COLO668 (cell line): ENCODE results near the gene IMMT.

ENCODE experiments used
- DNase-seq: peaks from one replicate; lab custom pipeline; 2025; ENCODE audit not compliant: unreplicated experiment; lab: John Stamatoyannopoulos, UW

Gene IMMT

GRCh38 chr2:86143926-86144685 is 51.2 kb downstream of the IMMT start:
- no peak for DNase-seq

GRCh38 chr2:86143307-86143706 is 52.0 kb downstream of the IMMT start:
- DNase-seq = no peak

- DNase-seq = no peak
Measured at GRCh38 chr2:86142436-86143257, 52.6 kb downstream of the IMMT start.

GRCh38 chr2:86140969-86141392 is 54.3 kb downstream of the IMMT start:
- DNase-seq = no peak

- DNase-seq = no peak
Measured at GRCh38 chr2:86139981-86140380, 55.3 kb downstream of the IMMT start.

GRCh38 chr2:86138736-86139625 is 56.3 kb downstream of the IMMT start:
- no peak for DNase-seq

- DNase-seq = no peak
Measured at GRCh38 chr2:86136141-86136540, 59.1 kb downstream of the IMMT start.

GRCh38 chr2:86135653-86136052 is 59.6 kb downstream of the IMMT start:
- no peak for DNase-seq

- no peak for DNase-seq
Measured at GRCh38 chr2:86134709-86135108, 60.6 kb downstream of the IMMT start.

GRCh38 chr2:86124683-86125082 is 70.6 kb downstream of the IMMT start:
- DNase-seq = no peak

GRCh38 chr2:86123328-86123925 is 71.8 kb downstream of the IMMT start:
- no peak for DNase-seq

- DNase-seq = no peak
Measured at GRCh38 chr2:86118130-86118529, 77.1 kb downstream of the IMMT start.

- no peak for DNase-seq
Measured at GRCh38 chr2:86107031-86107430, 88.2 kb downstream of the IMMT start.

- DNase-seq = peak; percentile 95
Measured at GRCh38 chr2:86105969-86106945, 89.0 kb downstream of the IMMT start, which contains the start of gene PTCD3. Gene PTCD3 (plus strand): TSS chr2:86106235. CDS start chr2:86106248, 13 bp downstream.

GRCh38 chr2:86105252-86105968 is 89.9 kb downstream of the IMMT start, which contains the start of gene POLR1A:
Gene POLR1A (minus strand): TSS chr2:86105886. CDS start chr2:86105776, 110 bp downstream.
- peak; percentile 86 for DNase-seq

GRCh38 chr2:86102157-86102556 is 93.1 kb downstream of the IMMT start:
- no peak for DNase-seq

GRCh38 chr2:86097913-86098312 is 97.3 kb downstream of the IMMT start:
- DNase-seq = no peak

GRCh38 chr2:86097114-86097896 is 98.0 kb downstream of the IMMT start:
- DNase-seq = no peak
